Mucosa of rectum (tissue), 2 donors: Measurements from ENCODE around the gene SEMA6A.
"Not testable (repeated sequence)": the region's sequence is repeated elsewhere in the genome, so short reads cannot be mapped to it uniquely, and the experiment has no call there.

Experiments used
- H3K27ac ChIP-seq, 2 donors: one replicate each; pipeline ENCODE4 v1.7.0; 2013; ENCODE audit warnings: inconsistent platforms in 2 of 2, low read depth in 2 of 2, low read length in 2 of 2
- H3K27me3 ChIP-seq, 2 donors: one replicate each; pipeline ENCODE4 v1.7.0; 2013; ENCODE audit warnings: low read length in 2 of 2; ENCODE audit not compliant: control insufficient read depth in 2 of 2, insufficient read depth in 2 of 2
- H3K36me3 ChIP-seq, 2 donors: one replicate each; pipeline ENCODE4 v1.7.0; 2013; ENCODE audit warnings: low read length in 2 of 2; ENCODE audit not compliant: control insufficient read depth in 2 of 2, insufficient read depth in 2 of 2
- H3K4me1 ChIP-seq, 2 donors: one replicate each; pipeline ENCODE4 v1.7.0; 2013; ENCODE audit warnings: low read length in 2 of 2, mild to moderate bottlenecking in 1 of 2; ENCODE audit not compliant: control insufficient read depth in 2 of 2, insufficient read depth in 2 of 2
- H3K4me3 ChIP-seq, 2 donors: one replicate each; pipeline ENCODE4 v1.7.0; 2013; ENCODE audit warnings: low read length in 2 of 2
- H3K9ac ChIP-seq, 2 donors: one replicate each; pipeline ENCODE4 v1.7.0; 2013; ENCODE audit warnings: low read length in 2 of 2, low read depth in 1 of 2, mild to moderate bottlenecking in 1 of 2
- H3K9me3 ChIP-seq, 2 donors: one replicate each; pipeline ENCODE4 v1.7.0; 2013; ENCODE audit warnings: low read length in 2 of 2; ENCODE audit not compliant: control insufficient read depth in 2 of 2
- donor health status: healthy.
- donor health status: Normal muscosa, but diverticular disease.

SEMA6A gene

GRCh38 chr5:116525674-116526073 lies 48.9 kb downstream of the SEMA6A start:
- no peaks in the 10 kb centered on the region for H3K27me3 ChIP-seq
- H3K4me1 ChIP-seq = peaks cover 34 to 39% of the 10 kb centered on the region in 2 donors
- peak overlapping the region in 1 of 2 donors; percentile 69 for H3K9ac ChIP-seq
- no peak overlapping the region for H3K4me3 ChIP-seq
- no peaks in the 10 kb centered on the region for H3K9me3 ChIP-seq
- H3K27ac ChIP-seq = peak overlapping the region; percentile 74 to 90
- no peaks in the 10 kb centered on the region for H3K36me3 ChIP-seq

GRCh38 chr5:116524966-116525365 lies 49.7 kb downstream of the SEMA6A start:
- no peaks in the 10 kb centered on the region for H3K9me3 ChIP-seq
- H3K4me3 ChIP-seq = no peak overlapping the region
- peak overlapping the region in 1 of 2 donors; percentile 29 for H3K9ac ChIP-seq
- H3K27ac ChIP-seq = peak overlapping the region; percentile 74 to 90
- peaks cover 29 to 39% of the 10 kb centered on the region in 2 donors for H3K4me1 ChIP-seq
- no peaks in the 10 kb centered on the region for H3K27me3 ChIP-seq
- no peaks in the 10 kb centered on the region for H3K36me3 ChIP-seq

GRCh38 chr5:116524051-116524904 lies 50.3 kb downstream of the SEMA6A start:
- H3K4me3 ChIP-seq = no peak overlapping the region
- H3K9me3 ChIP-seq = no peaks in the 10 kb centered on the region
- no peak overlapping the region for H3K9ac ChIP-seq
- H3K27me3 ChIP-seq = no peaks in the 10 kb centered on the region
- H3K36me3 ChIP-seq = no peaks in the 10 kb centered on the region
- H3K4me1 ChIP-seq = peaks cover 23 to 36% of the 10 kb centered on the region in 2 donors
- H3K27ac ChIP-seq = peak overlapping the region; percentile 74 to 90

- peaks cover 12 to 32% of the 10 kb centered on the region in 2 donors for H3K4me1 ChIP-seq
- not testable (repeated sequence) for H3K27ac ChIP-seq
These were observed 51.4 kb downstream of the SEMA6A start for GRCh38 chr5:116523182-116523581.

GRCh38 chr5:116522356-116523136 lies 52.1 kb downstream of the SEMA6A start:
- Histone ChIP-seq H3K36me3 (no peaks in the 10 kb centered on the region), H3K4me1 (peaks cover 11 to 30% of the 10 kb centered on the region in 2 donors), H3K4me3 (no peak overlapping the region), H3K27me3 (no peaks in the 10 kb centered on the region), H3K9ac (no peak overlapping the region), H3K9me3 (no peaks in the 10 kb centered on the region), H3K27ac (no peak overlapping the region)

More at GRCh38 chr5:116523182-116523581, 51.4 kb downstream of the SEMA6A start:
- not testable (repeated sequence) for H3K9ac ChIP-seq, H3K9me3 ChIP-seq, H3K4me3 ChIP-seq, H3K27me3 ChIP-seq, H3K36me3 ChIP-seq

GRCh38 chr5:116521173-116521872 lies 53.3 kb downstream of the SEMA6A start:
- no peaks in the 10 kb centered on the region for H3K27me3 ChIP-seq
- H3K27ac ChIP-seq = no peak overlapping the region
- H3K9ac ChIP-seq = no peak overlapping the region
- H3K4me3 ChIP-seq = no peak overlapping the region
- no peaks in the 10 kb centered on the region for H3K36me3 ChIP-seq
- H3K4me1 ChIP-seq = peaks cover 11 to 26% of the 10 kb centered on the region in 2 donors
- H3K9me3 ChIP-seq = no peaks in the 10 kb centered on the region

- Histone ChIP-seq H3K27ac (no peak overlapping the region), H3K9me3 (no peaks in the 10 kb centered on the region), H3K4me1 (peaks cover 11 to 22% of the 10 kb centered on the region in 2 donors), H3K36me3 (no peaks in the 10 kb centered on the region), H3K4me3 (no peak overlapping the region), H3K27me3 (no peaks in the 10 kb centered on the region), H3K9ac (no peak overlapping the region)
These were observed 53.9 kb downstream of the SEMA6A start for GRCh38 chr5:116520771-116521170.

- Histone ChIP-seq H3K9me3 (no peaks in the 10 kb centered on the region), H3K36me3 (no peaks in the 10 kb centered on the region), H3K27ac (no peak overlapping the region), H3K9ac (no peak overlapping the region), H3K4me1 (peaks cover 0 to 6% of the 10 kb centered on the region in 2 donors), H3K4me3 (no peak overlapping the region), H3K27me3 (no peaks in the 10 kb centered on the region)
These were observed 56.2 kb downstream of the SEMA6A start for GRCh38 chr5:116518423-116518822.

- H3K36me3 ChIP-seq = no peaks in the 10 kb centered on the region
- H3K9ac ChIP-seq = no peak overlapping the region
- H3K27me3 ChIP-seq = no peaks in the 10 kb centered on the region
- H3K27ac ChIP-seq = no peak overlapping the region
- peaks cover 0 to 6% of the 10 kb centered on the region in 2 donors for H3K4me1 ChIP-seq
- H3K4me3 ChIP-seq = no peak overlapping the region
- H3K9me3 ChIP-seq = no peaks in the 10 kb centered on the region
These were observed 57.1 kb downstream of the SEMA6A start for GRCh38 chr5:116517488-116517887.
